SH-SY5Y (cell line): ENCODE results near the gene TMEM94.

Source experiments
- GATA2 ChIP-seq: IDR thresholded peaks from 2 replicates; pipeline ENCODE4 v1.6.1; 2011; ENCODE audit warnings: mild to moderate bottlenecking, low read depth, low read length
- GATA3 ChIP-seq: IDR thresholded peaks from 2 replicates; pipeline ENCODE4 v1.6.1; 2011; ENCODE audit warnings: low read depth, mild to moderate bottlenecking, low read length, moderate library complexity

TMEM94 gene

GRCh38 chr17:75456417-75457046 is at the start of gene TMEM94:
Gene TMEM94 (plus strand): TSS chr17:75456635. CDS start chr17:75471906, 15,271 bp downstream.
- TF ChIP-seq GATA3 (no peak), GATA2 (no peak)

- TF ChIP-seq GATA3, result no peak
- TF ChIP-seq GATA2, result no peak
Measured at GRCh38 chr17:75407655-75408352, 48.6 kb upstream of the TMEM94 start.

GRCh38 chr17:75410141-75410540 is 46.3 kb upstream of the TMEM94 start:
- TF ChIP-seq GATA2 (no peak), GATA3 (no peak)

GRCh38 chr17:75411328-75412067 is 44.9 kb upstream of the TMEM94 start:
- TF ChIP-seq GATA2 (no peak), GATA3 (no peak)

- TF ChIP-seq GATA3 (no peak), GATA2 (no peak)
Measured at GRCh38 chr17:75412455-75413317, 43.7 kb upstream of the TMEM94 start.

GRCh38 chr17:75414488-75414887 is 41.9 kb upstream of the TMEM94 start:
- TF ChIP-seq GATA3, result no peak
- no peak for TF ChIP-seq GATA2

GRCh38 chr17:75416006-75416405 is 40.4 kb upstream of the TMEM94 start:
- TF ChIP-seq GATA2 (no peak), GATA3 (no peak)

- TF ChIP-seq GATA3 (no peak), GATA2 (no peak)
Measured at GRCh38 chr17:75417054-75417580, 39.3 kb upstream of the TMEM94 start.

GRCh38 chr17:75418531-75418930 is 37.9 kb upstream of the TMEM94 start:
- TF ChIP-seq GATA2, result no peak
- TF ChIP-seq GATA3, result no peak

GRCh38 chr17:75428543-75429469 is 27.6 kb upstream of the TMEM94 start:
- no peak for TF ChIP-seq GATA2
- no peak for TF ChIP-seq GATA3

GRCh38 chr17:75430159-75430974 is 26.1 kb upstream of the TMEM94 start:
- no peak for TF ChIP-seq GATA2
- no peak for TF ChIP-seq GATA3
